Sigmoid colon (tissue), 7 donors: Measurements from ENCODE around the gene LHPP. TPM values are rescaled to one million over a fixed set of nuclear protein-coding genes. Genes with fewer than 3 reads are reported as not detected.

Experiments used
- DNase-seq: peaks from one replicate; pipeline ENCODE4 v3.0.0-alpha.2; 2019
- H3K27ac ChIP-seq, 4 donors: fragments of 200-600 bp; sonication (generic); one replicate each; pipeline ENCODE4 v1.5.1; 2016 to 2019; ENCODE audit warnings: mild to moderate bottlenecking in 1 of 4
- H3K27me3 ChIP-seq, 3 donors: fragments of 200-600 bp; sonication (generic); one replicate each; pipeline ENCODE4 v1.5.1; 2019; ENCODE audit warnings: mild to moderate bottlenecking in 1 of 3
- H3K36me3 ChIP-seq, 4 donors: fragments of 200-600 bp; sonication (generic); one replicate each; pipeline ENCODE4 v1.5.1; 2016 to 2019
- H3K4me1 ChIP-seq, 4 donors: fragments of 200-600 bp; sonication (generic); one replicate each; pipeline ENCODE4 v1.5.1; 2017 to 2019
- H3K4me3 ChIP-seq, 4 donors: fragments of 200-600 bp; sonication (generic); one replicate each; pipeline ENCODE4 v1.5.1; 2017 to 2019; ENCODE audit warnings: mild to moderate bottlenecking in 2 of 4, moderate library complexity in 1 of 4
- H3K9me3 ChIP-seq, 4 donors: fragments of 200-600 bp in 3 of 4; sonication (generic) in 3 of 4; one replicate each; pipeline versions ENCODE4 v1.5.1 to v1.6.1; 2013 to 2019
- EP300 ChIP-seq, 4 donors: sonication (generic); formaldehyde crosslinking; IDR thresholded peaks; one replicate each; pipeline ENCODE4 v1.6.1; 2017; ENCODE audit warnings: antibody characterized with exemption in 4 of 4
- POLR2A ChIP-seq, 2 donors: fragments of 450-650 bp; IDR thresholded peaks; one replicate each; pipeline ENCODE4 v1.6.1; 2016; ENCODE audit warnings: antibody characterized with exemption in 2 of 2, mild to moderate bottlenecking in 2 of 2, moderate library complexity in 2 of 2
- POLR2AphosphoS5 ChIP-seq, 4 donors: sonication (generic); formaldehyde crosslinking; IDR thresholded peaks; one replicate each; pipeline ENCODE4 v1.6.1; 2017; ENCODE audit warnings: antibody characterized with exemption in 4 of 4
- WGBS, 2 donors: extraction: QIAGEN DNeasy Blood & Tissue Kit; methylation state at CpG; one replicate each; pipeline ENCODE4 v1.1.7; 2013; 5-methylcytosine and 5-hydroxymethylcytosine counted together
- intact Hi-C: fragments of 100-400 bp; cut with DNase I; formaldehyde crosslinking; loops from one replicate; pipeline ENCODE4 v1.15.1; 2023
- polyA plus RNA-seq, 3 donors: library from polyadenylated mRNA; stranded (reverse); fragments of 200-250 nt; gene quantifications; one replicate each; pipeline ENCODE4 v1.2.3, GENCODE V29; 2013
- total RNA-seq, 4 donors: library from RNA; depleted of rRNA; stranded (reverse); fragments of >200 nt; gene quantifications; one replicate each; pipeline ENCODE4 v1.1.0, GENCODE V29; 2016
- TF ChIP-seq, protein P1 (sequence below), 4 experiments: fragments of 450-650 bp in 3 of 4; fragments of 200-600 bp in 1 of 4; IDR thresholded peaks; one replicate each; pipeline ENCODE4 v1.5.1; 2016 to 2019; ENCODE audit warnings: antibody characterized with exemption in 4 of 4, mild to moderate bottlenecking in 3 of 4, moderate library complexity in 2 of 4
- donor health status: healthy with polysubstance abuse.
- donor health status: Bipolar disorder and iron deficiency.
- donor health status: healthy.

LHPP gene
- total and polyA plus RNA-seq, 7 donors = 17.1 to 35.7 (median 20.6) TPM

DNA sequence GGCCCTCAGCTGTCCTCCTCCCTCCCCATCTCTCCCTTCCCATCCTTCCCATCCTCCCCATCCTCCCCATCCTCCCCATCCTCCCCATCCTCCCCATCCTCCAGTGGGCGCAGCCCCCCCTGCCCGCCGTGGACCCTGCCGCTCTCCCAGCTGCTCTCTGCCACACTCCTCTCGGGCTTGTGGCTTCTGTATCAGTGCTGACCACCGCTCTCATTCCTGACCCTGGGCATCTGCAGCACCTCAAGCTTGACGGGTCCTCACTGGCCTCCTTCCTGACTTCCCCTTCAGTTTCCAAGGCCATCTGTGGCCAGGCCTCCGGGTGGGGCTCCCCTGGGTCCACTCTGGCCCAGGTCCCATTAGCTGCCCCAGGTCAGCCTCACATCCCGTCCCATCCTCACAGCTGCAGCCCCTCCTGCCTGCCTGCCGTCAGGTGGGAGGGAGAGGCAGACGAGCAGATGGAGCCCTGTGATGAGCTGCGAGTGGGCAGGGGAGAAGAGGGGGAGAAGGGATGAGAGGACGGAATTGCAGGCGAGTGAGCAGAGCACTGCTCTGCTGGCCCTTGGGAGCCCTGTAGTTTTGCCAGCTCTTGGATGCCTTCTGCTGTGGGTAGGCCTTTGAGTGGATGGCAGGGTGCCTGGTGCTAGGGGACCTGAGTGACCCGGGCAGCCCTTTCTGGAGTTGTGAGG is 35.7 kb downstream of the LHPP start:
- TF ChIP-seq EP300 (IDR thresholded peaks at IDR 0.05) (no peak), POLR2AphosphoS5 (IDR thresholded peaks at IDR 0.05) (no peak), POLR2A (IDR thresholded peaks at IDR 0.05) (no peak)
- Histone ChIP-seq H3K36me3 (peaks cover 0 to 31% (median 3%) of the 10 kb centered on the region in 4 donors), H3K4me1 (no peaks in the 10 kb centered on the region), H3K9me3 (no peaks in the 10 kb centered on the region), H3K27ac (no peak overlapping the region), H3K27me3 (no peaks in the 10 kb centered on the region), H3K4me3 (no peak overlapping the region)
- DNase-seq = peak; percentile 52
- intact Hi-C loops = no loop called here
- WGBS, 2 donors = 85 to 96% methylated on average over 15 of the region's 15 CpGs

DNA sequence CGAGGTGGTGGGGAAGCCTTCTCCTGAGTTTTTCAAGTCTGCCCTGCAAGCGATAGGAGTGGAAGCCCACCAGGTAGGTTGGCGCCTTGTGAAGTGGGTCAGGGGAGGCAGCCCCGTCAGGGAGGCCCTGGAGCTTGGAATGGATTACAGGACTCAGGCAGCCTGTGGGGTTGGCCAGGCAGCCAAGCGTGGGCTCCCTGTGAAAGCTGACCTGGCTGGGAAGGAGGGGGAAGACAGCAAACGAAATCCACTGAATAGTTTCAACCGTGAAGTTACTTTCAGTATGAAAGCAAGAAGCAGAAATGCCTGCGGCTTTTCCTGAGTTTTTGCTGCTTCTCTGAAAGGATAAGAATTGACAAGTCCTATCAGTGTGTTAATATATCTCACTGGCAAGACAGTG is 36.4 kb downstream of the LHPP start:
- intact Hi-C loops = no loop called here
- no peaks in the 10 kb centered on the region for H3K9me3 ChIP-seq
- TF ChIP-seq POLR2A (IDR thresholded peaks at IDR 0.05) (no peak), EP300 (IDR thresholded peaks at IDR 0.05) (no peak), POLR2AphosphoS5 (IDR thresholded peaks at IDR 0.05) (no peak)
- TF ChIP-seq, protein P1, sequence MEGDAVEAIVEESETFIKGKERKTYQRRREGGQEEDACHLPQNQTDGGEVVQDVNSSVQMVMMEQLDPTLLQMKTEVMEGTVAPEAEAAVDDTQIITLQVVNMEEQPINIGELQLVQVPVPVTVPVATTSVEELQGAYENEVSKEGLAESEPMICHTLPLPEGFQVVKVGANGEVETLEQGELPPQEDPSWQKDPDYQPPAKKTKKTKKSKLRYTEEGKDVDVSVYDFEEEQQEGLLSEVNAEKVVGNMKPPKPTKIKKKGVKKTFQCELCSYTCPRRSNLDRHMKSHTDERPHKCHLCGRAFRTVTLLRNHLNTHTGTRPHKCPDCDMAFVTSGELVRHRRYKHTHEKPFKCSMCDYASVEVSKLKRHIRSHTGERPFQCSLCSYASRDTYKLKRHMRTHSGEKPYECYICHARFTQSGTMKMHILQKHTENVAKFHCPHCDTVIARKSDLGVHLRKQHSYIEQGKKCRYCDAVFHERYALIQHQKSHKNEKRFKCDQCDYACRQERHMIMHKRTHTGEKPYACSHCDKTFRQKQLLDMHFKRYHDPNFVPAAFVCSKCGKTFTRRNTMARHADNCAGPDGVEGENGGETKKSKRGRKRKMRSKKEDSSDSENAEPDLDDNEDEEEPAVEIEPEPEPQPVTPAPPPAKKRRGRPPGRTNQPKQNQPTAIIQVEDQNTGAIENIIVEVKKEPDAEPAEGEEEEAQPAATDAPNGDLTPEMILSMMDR (IDR thresholded peaks at IDR 0.05) = no peak
- H3K27me3 ChIP-seq = no peaks in the 10 kb centered on the region
- H3K27ac ChIP-seq = no peak overlapping the region
- WGBS, 2 donors = 92 to 94% methylated on average over 8 of the region's 8 CpGs
- H3K36me3 ChIP-seq = peaks cover 0 to 30% (median 3%) of the 10 kb centered on the region in 4 donors
- H3K4me3 ChIP-seq = no peak overlapping the region
- DNase-seq = no peak
- H3K4me1 ChIP-seq = no peaks in the 10 kb centered on the region

DNA sequence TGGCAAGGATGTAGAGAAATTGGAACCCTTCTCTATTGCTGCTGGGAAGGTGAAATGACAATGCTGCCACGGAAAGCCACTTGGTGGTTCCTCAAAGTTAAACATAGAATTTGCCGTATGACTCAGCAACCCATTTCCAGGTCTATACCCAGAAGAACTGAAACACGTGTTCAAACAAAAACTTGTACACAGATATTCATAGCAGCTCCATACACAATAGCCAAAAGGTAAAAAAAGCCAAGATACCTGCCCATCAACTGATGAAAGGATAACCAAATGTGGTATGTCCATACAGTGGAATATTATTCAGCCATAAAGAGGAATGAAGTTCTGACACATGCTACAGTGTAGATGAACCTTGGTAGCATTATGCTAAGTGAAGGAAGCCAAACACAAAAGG is 39.1 kb downstream of the LHPP start:
- DNase-seq = no peak
- Histone ChIP-seq H3K27ac (no peak overlapping the region), H3K4me3 (no peak overlapping the region), H3K4me1 (no peaks in the 10 kb centered on the region), H3K27me3 (no peaks in the 10 kb centered on the region), H3K36me3 (peaks cover 0 to 27% (median 3%) of the 10 kb centered on the region in 4 donors), H3K9me3 (no peaks in the 10 kb centered on the region)
- WGBS, 2 donors = 88 to 90% methylated on average over 3 of the region's 3 CpGs
- TF ChIP-seq POLR2AphosphoS5 (IDR thresholded peaks at IDR 0.05) (no peak), EP300 (IDR thresholded peaks at IDR 0.05) (no peak), POLR2A (IDR thresholded peaks at IDR 0.05) (no peak)
- TF ChIP-seq, protein P1 (IDR thresholded peaks at IDR 0.05) = no peak
- intact Hi-C loops = no loop called here

DNA sequence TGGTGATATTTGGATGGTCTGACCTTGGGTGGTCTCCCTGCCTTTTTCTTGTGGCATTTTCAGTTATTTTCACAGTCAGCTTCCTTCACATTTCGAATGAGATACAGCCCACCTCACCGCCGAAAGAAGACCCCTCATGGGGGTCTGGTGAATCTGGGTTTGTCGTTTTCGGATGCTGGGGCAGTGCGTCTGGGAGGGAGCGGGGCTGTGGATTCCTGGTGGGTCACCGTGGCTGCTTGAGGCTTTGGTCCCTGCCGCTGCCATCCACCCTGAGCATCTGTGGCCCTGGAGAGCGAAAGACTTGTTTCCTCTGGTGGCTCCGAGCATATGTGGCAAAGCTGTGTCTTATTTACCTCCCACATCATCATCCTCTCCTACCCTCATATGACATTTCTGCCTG is 43.1 kb downstream of the LHPP start:
- Histone ChIP-seq H3K4me1 (no peaks in the 10 kb centered on the region), H3K27ac (no peak overlapping the region), H3K36me3 (peaks cover 0 to 14% (median 3%) of the 10 kb centered on the region in 4 donors), H3K27me3 (no peaks in the 10 kb centered on the region), H3K9me3 (no peaks in the 10 kb centered on the region), H3K4me3 (no peak overlapping the region)
- WGBS, 2 donors = 93 to 94% methylated on average over 11 of the region's 11 CpGs
- intact Hi-C loops = no loop called here
- peak; percentile 38 for DNase-seq
- TF ChIP-seq POLR2AphosphoS5 (IDR thresholded peaks at IDR 0.05) = no peak

DNA sequence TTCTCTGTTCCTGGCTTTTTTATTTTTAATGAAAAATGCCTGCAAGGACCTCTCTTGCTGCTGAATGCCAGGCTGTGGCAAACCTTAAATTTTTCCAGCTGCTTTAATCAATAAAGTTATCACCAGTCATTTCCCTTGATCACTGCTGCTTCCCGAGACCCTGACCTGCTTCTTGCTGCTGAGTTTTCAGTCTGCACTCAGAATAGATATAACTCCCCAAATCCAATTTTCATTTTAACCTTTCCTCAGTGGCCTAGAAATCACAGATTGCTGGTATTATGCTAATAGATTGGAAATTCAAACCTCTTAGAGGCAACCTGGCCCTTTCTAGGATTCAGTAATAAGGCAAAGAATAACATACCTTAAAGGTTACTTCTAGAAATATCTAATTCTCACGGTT is 43.7 kb downstream of the LHPP start:
- TF ChIP-seq EP300 (IDR thresholded peaks at IDR 0.05) (no peak), POLR2AphosphoS5 (IDR thresholded peaks at IDR 0.05) (no peak)
- TF ChIP-seq, protein P1 (IDR thresholded peaks at IDR 0.05) = no peak
- H3K4me1 ChIP-seq = no peaks in the 10 kb centered on the region
- H3K9me3 ChIP-seq = no peaks in the 10 kb centered on the region
- no peaks in the 10 kb centered on the region for H3K27me3 ChIP-seq
- WGBS, 2 donors = 58 to 70% methylated on average over 2 of the region's 2 CpGs
- peaks cover 0 to 10% (median 3%) of the 10 kb centered on the region in 4 donors for H3K36me3 ChIP-seq
- DNase-seq = no peak
- no peak overlapping the region for H3K4me3 ChIP-seq
- intact Hi-C loops = no loop called here
- H3K27ac ChIP-seq = no peak overlapping the region
